ENCODE measurements around the gene PPTC7. TPM values are rescaled to one million over a fixed set of nuclear protein-coding genes. Genes with fewer than 3 reads are reported as not detected.
A peak's percentile ranks its signal among the peaks of the same experiment; 100 is the strongest.
"Not testable (repeated sequence)": the region's sequence is repeated elsewhere in the genome, so short reads cannot be mapped to it uniquely, and the experiment has no call there.

The PPTC7 gene
- total RNA-seq, 4 donors from 2014 or later, result 25.3 to 36.4 (median 27.1) TPM

DNA sequence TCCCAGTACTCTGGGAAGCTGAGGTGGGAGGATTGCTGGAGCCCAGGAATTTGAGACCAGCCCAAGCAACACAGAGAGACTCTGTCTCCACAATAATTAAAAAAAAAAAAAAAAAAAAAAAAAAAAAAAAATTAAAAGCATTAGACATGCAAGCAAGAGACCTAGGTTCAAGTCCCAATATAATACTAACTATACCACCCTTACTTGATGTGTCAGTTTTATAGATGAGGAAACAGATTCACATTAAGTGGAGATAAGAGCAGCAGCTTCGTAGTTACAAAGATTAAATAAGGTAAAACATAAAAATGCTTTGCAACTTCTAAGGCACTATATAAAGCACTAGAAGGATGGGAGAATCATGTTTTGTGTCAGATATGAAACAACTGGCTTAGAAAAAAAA is 9.1 kb downstream of the PPTC7 start:
- no peak for DNase-seq
- peaks cover 15 to 18% of the 10 kb centered on the region in 2 donors for H3K9me3 ChIP-seq
- no peak overlapping the region for H3K4me3 ChIP-seq
- intact Hi-C loops (cut with DNase I; ENCODE audit: low total_unique reads) (no loop called here), in situ Hi-C loops (cut with MboI; ENCODE audit: low pct_ligation_motif_present in 1 of 4, low pct_unique_long_range_greater_than_20kb in 1 of 4, low sequenced_read_pairs in 3 of 4) (no loop called here)
- H3K27me3 ChIP-seq, result no peaks in the 10 kb centered on the region
- TF ChIP-seq POLR2A (IDR thresholded peaks at IDR 0.05) (no peak), POLR2AphosphoS5 (IDR thresholded peaks at IDR 0.05) (no peak), EP300 (IDR thresholded peaks at IDR 0.05; ENCODE audit: low read depth) (no peak)
- TF ChIP-seq, protein P1, sequence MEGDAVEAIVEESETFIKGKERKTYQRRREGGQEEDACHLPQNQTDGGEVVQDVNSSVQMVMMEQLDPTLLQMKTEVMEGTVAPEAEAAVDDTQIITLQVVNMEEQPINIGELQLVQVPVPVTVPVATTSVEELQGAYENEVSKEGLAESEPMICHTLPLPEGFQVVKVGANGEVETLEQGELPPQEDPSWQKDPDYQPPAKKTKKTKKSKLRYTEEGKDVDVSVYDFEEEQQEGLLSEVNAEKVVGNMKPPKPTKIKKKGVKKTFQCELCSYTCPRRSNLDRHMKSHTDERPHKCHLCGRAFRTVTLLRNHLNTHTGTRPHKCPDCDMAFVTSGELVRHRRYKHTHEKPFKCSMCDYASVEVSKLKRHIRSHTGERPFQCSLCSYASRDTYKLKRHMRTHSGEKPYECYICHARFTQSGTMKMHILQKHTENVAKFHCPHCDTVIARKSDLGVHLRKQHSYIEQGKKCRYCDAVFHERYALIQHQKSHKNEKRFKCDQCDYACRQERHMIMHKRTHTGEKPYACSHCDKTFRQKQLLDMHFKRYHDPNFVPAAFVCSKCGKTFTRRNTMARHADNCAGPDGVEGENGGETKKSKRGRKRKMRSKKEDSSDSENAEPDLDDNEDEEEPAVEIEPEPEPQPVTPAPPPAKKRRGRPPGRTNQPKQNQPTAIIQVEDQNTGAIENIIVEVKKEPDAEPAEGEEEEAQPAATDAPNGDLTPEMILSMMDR (IDR thresholded peaks at IDR 0.05), result no peak
- H3K4me1 ChIP-seq, result peaks cover 24 to 59% (median 53%) of the 10 kb centered on the region in 4 donors
- WGBS, 2 donors (ENCODE audit: low coverage in 1 of 2), result 33 to 46% methylated on average over 1 of the region's 1 CpG
- no peaks in the 10 kb centered on the region for H3K36me3 ChIP-seq
- peak overlapping the region; percentile 75 to 92 (median 87) for H3K27ac ChIP-seq

DNA sequence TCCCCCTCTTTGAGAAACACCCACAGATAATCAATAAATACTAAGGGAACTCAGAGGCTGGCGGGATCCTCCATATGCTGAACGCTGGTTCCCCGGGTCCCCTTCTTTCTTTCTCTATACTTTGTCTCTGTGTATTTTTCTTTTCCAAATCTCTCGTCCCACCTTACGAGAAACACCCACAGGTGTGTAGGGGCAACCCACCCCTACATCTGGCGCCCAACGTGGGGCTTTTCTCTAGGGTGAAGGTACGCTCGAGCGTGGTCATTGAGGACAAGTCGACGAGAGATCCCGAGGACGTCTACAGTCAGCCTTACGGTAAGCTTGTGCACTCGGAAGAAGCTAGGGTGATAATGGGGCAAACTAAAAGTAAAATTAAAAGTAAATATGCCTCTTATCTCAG is 12.3 kb downstream of the PPTC7 start:
- H3K36me3 ChIP-seq; intact Hi-C loops (cut with DNase I; ENCODE audit: low total_unique reads); DNase-seq; H3K27me3 ChIP-seq; H3K27ac ChIP-seq; in situ Hi-C loops (cut with MboI; ENCODE audit: low pct_ligation_motif_present in 1 of 4, low pct_unique_long_range_greater_than_20kb in 1 of 4, low sequenced_read_pairs in 3 of 4); H3K4me3 ChIP-seq: not testable (repeated sequence)
- Histone ChIP-seq H3K4me1 (peaks cover 9 to 37% (median 27%) of the 10 kb centered on the region in 4 donors), H3K9me3 (peaks cover 15 to 18% of the 10 kb centered on the region in 2 donors)
- 99% methylated on average over 16 of the region's 16 CpGs; no CpG with 5 or more reads in 1 of the 2 donors for WGBS, 2 donors (ENCODE audit: low coverage in 1 of 2)

DNA sequence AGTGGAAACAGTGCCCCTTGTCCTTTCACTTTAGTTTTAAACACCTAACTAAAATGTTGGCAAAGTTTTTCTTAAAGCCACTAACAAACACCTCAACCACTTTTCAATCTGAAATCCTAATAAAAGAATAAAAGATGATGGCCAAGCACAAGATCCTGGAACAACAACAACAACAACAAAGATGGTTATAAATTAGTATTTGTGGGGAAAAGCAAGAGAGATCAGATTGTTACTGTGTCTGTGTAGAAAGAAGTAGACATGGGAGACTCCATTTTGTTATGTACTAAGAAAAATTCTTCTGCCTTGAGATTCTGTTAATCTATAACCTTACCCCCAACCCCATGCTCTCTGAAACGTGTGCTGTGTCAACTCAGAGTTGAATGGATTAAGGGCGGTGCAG is 13.3 kb downstream of the PPTC7 start:
- H3K36me3 ChIP-seq; in situ Hi-C loops (cut with MboI; ENCODE audit: low pct_ligation_motif_present in 1 of 4, low pct_unique_long_range_greater_than_20kb in 1 of 4, low sequenced_read_pairs in 3 of 4); H3K27ac ChIP-seq; intact Hi-C loops (cut with DNase I; ENCODE audit: low total_unique reads); DNase-seq; H3K4me3 ChIP-seq; H3K27me3 ChIP-seq: not testable (repeated sequence)
- peaks cover 15 to 18% of the 10 kb centered on the region in 2 donors for H3K9me3 ChIP-seq
- 14% methylated on average over 1 of the region's 2 CpGs; no CpG with 5 or more reads in 1 of the 2 donors for WGBS, 2 donors (ENCODE audit: low coverage in 1 of 2)
- H3K4me1 ChIP-seq, result peaks cover 6 to 37% (median 25%) of the 10 kb centered on the region in 4 donors

DNA sequence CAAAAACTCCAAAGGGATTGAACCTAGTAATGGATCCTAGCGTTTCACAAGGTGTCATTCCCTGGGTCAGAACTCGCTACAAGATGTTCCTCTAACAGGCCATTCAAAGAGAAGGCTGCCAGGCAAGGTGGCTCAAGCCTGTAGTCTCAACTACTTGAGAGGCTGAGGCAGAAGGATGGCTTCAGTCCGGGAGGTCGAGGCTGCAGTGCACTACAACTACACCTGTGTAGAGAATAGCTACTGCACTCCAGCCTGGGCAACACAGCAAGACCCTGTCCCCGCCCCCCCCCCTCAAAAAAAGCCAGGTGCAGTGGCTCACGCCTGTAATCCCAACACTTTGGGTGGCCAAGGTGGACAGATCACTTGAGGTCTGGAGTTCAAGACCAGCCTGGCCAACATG is 14.4 kb downstream of the PPTC7 start:
- intact Hi-C loops (cut with DNase I; ENCODE audit: low total_unique reads), result no loop called here
- WGBS, 2 donors (ENCODE audit: low coverage in 1 of 2), result 95% methylated on average over 6 of the region's 6 CpGs; no CpG with 5 or more reads in 1 of the 2 donors

DNA sequence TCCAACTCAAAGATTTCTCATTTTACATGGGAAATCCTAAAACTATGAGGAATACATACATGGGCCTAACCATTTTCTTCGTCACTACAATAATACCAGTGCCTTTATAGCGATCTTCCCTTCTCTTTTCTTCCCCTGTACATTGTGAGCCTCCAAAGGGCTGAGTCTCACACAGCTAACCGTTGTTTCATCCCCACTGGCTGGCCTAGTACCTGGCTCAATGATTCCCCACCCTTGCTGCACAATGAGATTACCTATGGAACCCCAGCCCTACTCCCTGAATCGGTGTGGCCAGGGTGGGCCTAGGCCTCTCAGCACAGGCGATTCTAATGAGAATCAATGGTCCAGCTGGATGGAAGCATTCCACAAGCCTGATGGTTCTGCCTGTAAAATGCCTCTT is 16.1 kb downstream of the PPTC7 start:
- no peaks in the 10 kb centered on the region for H3K36me3 ChIP-seq
- no peak overlapping the region for H3K4me3 ChIP-seq
- no peaks in the 10 kb centered on the region for H3K27me3 ChIP-seq
- TF ChIP-seq POLR2A (IDR thresholded peaks at IDR 0.05), result no peak
- DNase-seq, result no peak
- H3K9me3 ChIP-seq, result peaks cover 12 to 14% of the 10 kb centered on the region in 2 donors
- 98 to 100% methylated on average over 1 to 5 of the region's 5 CpGs for WGBS, 2 donors (ENCODE audit: low coverage in 1 of 2)
- in situ Hi-C loops (cut with MboI; ENCODE audit: low pct_ligation_motif_present in 1 of 4, low pct_unique_long_range_greater_than_20kb in 1 of 4, low sequenced_read_pairs in 3 of 4) (no loop called here), intact Hi-C loops (cut with DNase I; ENCODE audit: low total_unique reads) (no loop called here)
- peaks cover 5 to 46% (median 30%) of the 10 kb centered on the region in 4 donors for H3K4me1 ChIP-seq
- H3K27ac ChIP-seq, result no peak overlapping the region

More for the DNA sequence above, 14.4 kb downstream of the PPTC7 start:
- TF ChIP-seq POLR2AphosphoS5 (IDR thresholded peaks at IDR 0.05), result no peak
- no peak for TF ChIP-seq POLR2A (IDR thresholded peaks at IDR 0.05)
- TF ChIP-seq, protein P1 (IDR thresholded peaks at IDR 0.05), result no peak
- TF ChIP-seq EP300 (IDR thresholded peaks at IDR 0.05; ENCODE audit: low read depth), result no peak
- Histone ChIP-seq H3K4me1 (peaks cover 0 to 37% (median 24%) of the 10 kb centered on the region in 4 donors), H3K9me3 (peaks cover 15 to 18% of the 10 kb centered on the region in 2 donors), H3K27me3 (no peaks in the 10 kb centered on the region), H3K4me3 (no peak overlapping the region), H3K36me3 (no peaks in the 10 kb centered on the region), H3K27ac (no peak overlapping the region)
- in situ Hi-C loops (cut with MboI; ENCODE audit: low pct_ligation_motif_present in 1 of 4, low pct_unique_long_range_greater_than_20kb in 1 of 4, low sequenced_read_pairs in 3 of 4), result no loop called here
- no peak for DNase-seq

Data from transverse colon (tissue), 4 donors.